Omental fat pad (tissue), 4 donors: Measurements from ENCODE around the gene LRRC1. TPM values are rescaled to one million over a fixed set of nuclear protein-coding genes. Genes with fewer than 3 reads are reported as not detected.

Source experiments
- ATAC-seq: fragments of 150-250 bp; one replicate; pipeline ENCODE4 v1.9.1; 2016; ENCODE audit warnings: mild to moderate bottlenecking, moderate library complexity; ENCODE audit not compliant: low FRiP score
- DNase-seq: peaks from one replicate; pipeline ENCODE4 v3.0.0-alpha.2; 2019; ENCODE audit warnings: low spot score
- CTCF ChIP-seq, 3 donors: fragments of 450-650 bp; IDR thresholded peaks; one replicate each; pipeline ENCODE4 v1.5.1; 2016 to 2017; ENCODE audit warnings: antibody characterized with exemption in 3 of 3, mild to moderate bottlenecking in 3 of 3, moderate library complexity in 2 of 3
- total RNA-seq, 4 donors: library from RNA; depleted of rRNA; stranded (reverse); fragments of >200 nt; gene quantifications; one replicate each; pipeline ENCODE4 v1.1.0, GENCODE V29; 2016

Gene LRRC1
- total RNA-seq, 4 donors from 2014 or later: 10.7 to 13.5 (median 13.0) TPM

GRCh38 chr6:53840027-53840426 lies 45.2 kb downstream of the LRRC1 start:
- DNase-seq (no peak), ATAC-seq (no peak)
- no peak for TF ChIP-seq CTCF (IDR thresholded peaks at IDR 0.05)

DNA sequence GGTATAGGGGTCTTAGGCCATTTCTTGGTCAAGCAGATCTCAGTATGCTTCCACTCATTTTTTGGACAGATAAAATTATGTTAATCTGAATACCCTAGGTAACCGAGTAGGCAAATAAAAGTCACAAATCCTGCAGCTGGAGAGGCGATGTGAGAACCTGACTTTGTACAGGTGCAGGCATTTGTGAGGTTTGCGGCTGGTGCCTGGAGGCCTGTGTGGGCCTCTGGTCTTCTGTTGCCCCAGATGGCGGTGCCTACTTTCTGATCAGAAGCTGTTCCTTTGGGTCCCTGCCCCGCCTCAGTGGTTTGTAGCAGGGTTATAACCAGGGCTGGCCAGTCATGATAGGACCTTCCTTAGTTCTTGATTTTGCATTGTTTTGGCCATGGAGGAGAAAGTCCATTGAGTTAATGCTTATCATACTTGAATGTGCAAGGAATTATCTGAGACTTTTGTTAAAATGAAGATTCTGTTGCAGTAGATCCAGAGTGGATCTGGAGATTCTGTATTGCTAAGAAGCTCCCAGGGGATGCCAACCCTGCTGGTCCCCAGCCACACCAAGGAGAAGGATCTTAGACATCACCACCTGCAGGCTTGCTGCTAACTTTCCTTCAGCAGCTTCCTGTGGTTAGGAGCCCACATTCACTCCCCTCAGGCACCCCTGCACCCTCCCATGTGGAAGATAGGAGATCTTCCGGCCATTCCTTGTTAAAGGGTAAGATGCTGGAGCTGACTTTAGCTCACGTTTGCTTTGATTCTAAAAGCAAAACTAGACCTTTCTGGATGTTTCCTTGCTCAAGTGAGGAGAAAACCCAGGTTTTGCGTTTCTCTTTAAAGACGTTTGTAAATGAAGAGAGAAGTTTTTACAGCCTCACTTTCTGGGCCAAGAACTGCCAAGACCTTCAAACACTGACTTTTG lies 50.7 kb downstream of the LRRC1 start:
- no peak for ATAC-seq
- DNase-seq: no peak
- TF ChIP-seq CTCF (IDR thresholded peaks at IDR 0.05): no peak

GRCh38 chr6:53846250-53846649 lies 51.4 kb downstream of the LRRC1 start:
- no peak for DNase-seq
- TF ChIP-seq CTCF (IDR thresholded peaks at IDR 0.05): no peak
- no peak for ATAC-seq

- TF ChIP-seq CTCF (IDR thresholded peaks at IDR 0.05): no peak
- no peak for ATAC-seq
- DNase-seq: no peak
Observed at GRCh38 chr6:53847796-53848314, 53.0 kb downstream of the LRRC1 start.

- ATAC-seq (no peak), DNase-seq (no peak)
- TF ChIP-seq CTCF (IDR thresholded peaks at IDR 0.05): no peak
Observed at GRCh38 chr6:53850527-53850926, 55.7 kb downstream of the LRRC1 start.

DNA sequence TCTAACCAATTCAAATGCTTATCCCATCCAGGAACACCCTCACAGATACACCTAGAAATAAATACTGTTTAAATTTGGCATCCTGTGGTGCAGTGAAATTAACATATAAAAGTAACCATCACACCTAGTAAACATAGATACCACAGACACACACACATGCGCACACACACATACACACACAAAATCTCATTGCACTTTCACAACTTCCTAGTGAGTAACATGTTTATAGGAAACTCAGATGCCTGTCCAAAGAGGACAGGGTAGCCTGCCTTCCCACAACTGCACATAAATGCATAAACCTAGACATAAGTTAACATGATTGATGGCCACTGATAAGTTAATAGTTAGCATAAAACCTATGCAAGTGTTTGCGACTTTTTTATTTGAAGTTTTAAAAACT lies 56.8 kb downstream of the LRRC1 start:
- no peak for TF ChIP-seq CTCF (IDR thresholded peaks at IDR 0.05)
- no peak for DNase-seq
- no peak for ATAC-seq

GRCh38 chr6:53852805-53853204 lies 58.0 kb downstream of the LRRC1 start:
- no peak for ATAC-seq
- no peak for TF ChIP-seq CTCF (IDR thresholded peaks at IDR 0.05)
- no peak for DNase-seq
